Occipital lobe (tissue), 3 donors: ENCODE results near the gene SCAMP2. TPM values are rescaled to one million over a fixed set of nuclear protein-coding genes. Genes with fewer than 3 reads are reported as not detected.

Experiments
- DNase-seq: peaks from one replicate; lab custom pipeline; 2025; lab: John Stamatoyannopoulos, UW
- small RNA-seq: library from RNA; depleted of rRNA; stranded (forward); fragments of <200 nt; gene quantifications from one replicate; pipeline ENCODE3, GENCODE V24; 2014
- total RNA-seq: library from RNA; depleted of rRNA; stranded (reverse); fragments of >200 nt; gene quantifications from one replicate; pipeline ENCODE4 v1.2.3, GENCODE V29; 2014

Gene SCAMP2
- total RNA-seq, 1 donor from 2014 or later = 8.0 TPM

DNA sequence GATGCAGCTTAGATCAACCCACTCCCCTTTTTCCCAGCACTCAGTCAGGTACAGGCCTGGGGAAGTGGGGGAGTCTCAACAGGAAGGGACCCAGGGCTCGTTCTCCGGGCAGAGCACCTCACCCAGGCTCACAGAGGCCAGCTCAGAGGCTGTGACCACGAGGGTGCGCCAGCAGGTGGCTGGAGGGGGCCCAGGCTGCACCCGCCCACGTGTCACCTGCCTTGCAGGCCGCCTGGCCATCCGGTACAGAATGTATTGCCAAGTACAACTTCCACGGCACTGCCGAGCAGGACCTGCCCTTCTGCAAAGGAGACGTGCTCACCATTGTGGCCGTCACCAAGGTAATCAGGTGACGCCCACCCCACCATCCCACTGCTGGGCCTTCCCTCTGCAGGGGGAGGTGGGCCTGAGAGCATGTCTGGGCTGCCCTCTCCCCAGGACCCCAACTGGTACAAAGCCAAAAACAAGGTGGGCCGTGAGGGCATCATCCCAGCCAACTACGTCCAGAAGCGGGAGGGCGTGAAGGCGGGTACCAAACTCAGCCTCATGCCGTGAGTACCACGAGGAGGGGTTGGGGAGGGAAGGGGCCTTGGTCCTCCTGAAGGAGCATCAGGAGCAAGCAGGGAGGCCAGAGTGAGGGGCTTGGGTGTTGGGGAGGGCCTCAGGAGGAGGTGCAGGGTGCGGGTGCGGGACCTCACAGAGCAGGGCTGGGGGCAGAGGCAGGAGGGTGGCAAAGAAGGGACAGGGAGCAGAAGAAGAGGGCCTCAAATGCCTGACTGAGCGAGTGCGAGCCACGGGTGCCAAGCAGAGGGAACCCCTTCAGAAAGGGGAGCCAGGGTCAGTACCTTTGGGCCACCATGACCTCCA lies 74.5 kb downstream of the SCAMP2 start:
- DNase-seq = no peak

- DNase-seq = no peak
These were observed 77.1 kb downstream of the SCAMP2 start for GRCh38 chr15:74795966-74796625.

DNA sequence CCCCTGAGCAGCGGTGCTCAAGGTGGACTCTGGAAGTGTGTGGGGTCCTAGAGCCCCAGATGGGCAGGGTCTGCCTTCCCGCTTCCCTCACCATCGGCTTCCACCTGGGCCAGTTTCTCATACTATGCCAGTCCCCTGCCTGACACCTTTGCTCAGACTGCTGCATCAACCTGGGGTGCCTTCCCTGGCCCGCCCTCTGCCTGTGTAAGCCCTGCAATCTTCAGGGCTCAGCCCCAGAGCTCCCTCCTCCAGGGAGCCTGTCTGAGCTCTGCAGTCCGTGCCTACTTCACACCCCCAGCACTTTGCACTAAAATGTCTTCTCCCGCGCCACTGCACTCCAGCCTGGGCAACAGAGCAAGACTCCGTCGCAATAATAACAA lies 78.2 kb downstream of the SCAMP2 start:
- DNase-seq = no peak

DNA sequence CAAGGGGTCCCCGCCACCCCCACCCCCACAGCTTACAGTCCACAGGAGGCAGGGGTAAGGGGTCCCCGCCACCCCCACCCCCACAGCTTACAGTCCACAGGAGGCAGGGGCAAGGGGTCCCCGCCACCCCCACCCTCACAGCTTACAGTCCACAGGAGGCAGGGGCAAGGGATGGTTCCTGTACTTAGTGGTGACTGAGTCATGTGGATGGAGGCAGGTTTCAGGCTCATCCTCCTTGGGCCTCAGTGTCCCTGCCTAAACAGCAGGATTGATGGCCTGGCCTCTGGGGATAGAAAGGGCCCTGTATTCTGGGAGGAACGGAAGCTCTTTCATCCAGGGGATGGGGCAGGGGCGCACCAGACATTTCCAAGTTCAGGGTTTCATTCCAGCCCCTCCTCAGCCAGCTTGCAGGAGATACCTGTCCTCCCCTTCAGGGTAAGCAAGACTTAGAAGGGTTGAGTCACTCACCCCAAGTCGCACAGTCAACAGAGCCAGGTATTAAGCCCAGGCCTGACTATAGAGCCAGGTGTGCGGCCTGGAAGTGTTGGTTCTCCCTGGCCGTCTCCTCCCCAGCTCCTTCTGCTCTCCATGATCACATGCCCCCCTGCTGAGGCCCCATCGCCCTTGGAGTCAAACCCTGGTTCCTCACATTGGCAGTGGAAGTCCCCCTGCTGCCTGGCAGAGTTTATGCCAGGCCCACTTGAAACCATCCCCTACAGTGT lies 78.8 kb downstream of the SCAMP2 start:
- DNase-seq = no peak

Small RNA genes lying within 50 kb of the gene (small RNA-seq; reads per million reads assigned to genes)
- not detected for gene CPLX3
- gene MIR6882 = 0.38 reads per million, percentile 32 among the genes with 10 or more reads in this experiment

Other genes starting within 250 kb of the SCAMP2 start
- 12.9 TPM for gene EDC3, start 177.3 kb downstream of the SCAMP2 start, total RNA-seq
- 0.47 TPM for gene CYP1A1, start 147.8 kb downstream of the SCAMP2 start, total RNA-seq
- not detected for gene CYP1A2, start 124.5 kb downstream of the SCAMP2 start, total RNA-seq
- gene CSK, start 91.3 kb downstream of the SCAMP2 start, total RNA-seq = 24.0 TPM
- gene LMAN1L, start 60.5 kb downstream of the SCAMP2 start, total RNA-seq = not detected
- 1.6 TPM for gene CPLX3, start 46.7 kb downstream of the SCAMP2 start, total RNA-seq
- 32.4 TPM for gene ULK3, start 30.2 kb downstream of the SCAMP2 start, total RNA-seq
- gene MPI, start 16.7 kb upstream of the SCAMP2 start, total RNA-seq = 37.9 TPM
- 64.6 TPM for gene FAM219B, start 33.5 kb upstream of the SCAMP2 start, total RNA-seq
- 43.8 TPM for gene COX5A, start 64.7 kb upstream of the SCAMP2 start, total RNA-seq
- gene RPP25, start 83.4 kb upstream of the SCAMP2 start, total RNA-seq = 6.4 TPM
- gene SCAMP5, start 122.2 kb upstream of the SCAMP2 start, total RNA-seq = 51.3 TPM
- 7.2 TPM for gene PPCDC, start 150.2 kb upstream of the SCAMP2 start, total RNA-seq